ENCODE results near the gene RAC3. TPM values are rescaled to one million over a fixed set of nuclear protein-coding genes. Genes with fewer than 3 reads are reported as not detected.

Gene RAC3
- total and polyA plus RNA-seq, 2 experiments from 2014 or later, result 1.3 to 7.9 TPM

- H3K4me2 ChIP-seq (ENCODE audit: unreplicated experiment), result no peak overlapping the region
- TF ChIP-seq EZH2phosphoT487 (IDR thresholded peaks at IDR 0.05; ENCODE audit: insufficient read depth, low read depth) (no peak), EZH2 (IDR thresholded peaks at IDR 0.05; ENCODE audit: insufficient read depth, poor library complexity, severe bottlenecking) (no peak)
- no peak for DNase-seq
- 95 to 96% methylated on average over 14 to 22 of the region's 22 CpGs for WGBS, 2 experiments (ENCODE audit: low coverage in 1 of 2, low lambda C conversion rate in 2 of 2, missing lambda C conversion rate in 2 of 2)
- H3K4me1 ChIP-seq (ENCODE audit: insufficient read depth), result no peaks in the 10 kb centered on the region
- no peaks in the 10 kb centered on the region for H3F3A ChIP-seq (ENCODE audit: insufficient read depth)
- no peak overlapping the region for H3K4me3 ChIP-seq
- H3K27me3 ChIP-seq (replicated peaks; ENCODE audit: insufficient read depth), result no peaks in the 10 kb centered on the region
- H4K20me1 ChIP-seq (ENCODE audit: insufficient read depth), result no peaks in the 10 kb centered on the region
- no peak overlapping the region for H3K9ac ChIP-seq
- H3K9me3 ChIP-seq (ENCODE audit: low read depth), result no peaks in the 10 kb centered on the region
- H3K27ac ChIP-seq, result no peak overlapping the region
- no peaks in the 10 kb centered on the region for H3K79me2 ChIP-seq (ENCODE audit: insufficient read depth)
- in situ Hi-C loops (cut with MboI), result no loop called here
- H3K9me2 ChIP-seq (ENCODE audit: insufficient read depth), result no peaks in the 10 kb centered on the region
- H2AFZ ChIP-seq, result no peak overlapping the region
- H3K36me3 ChIP-seq (ENCODE audit: low read depth), result no peaks in the 10 kb centered on the region
These were observed 50.5 kb downstream of the RAC3 start for GRCh38 chr17:82081966-82082365.

GRCh38 chr17:82082456-82082855 lies 51.0 kb downstream of the RAC3 start:
- in situ Hi-C loops (cut with MboI), result no loop called here
- Histone ChIP-seq H3F3A (ENCODE audit: insufficient read depth) (no peaks in the 10 kb centered on the region), H3K27ac (no peak overlapping the region), H4K20me1 (ENCODE audit: insufficient read depth) (no peaks in the 10 kb centered on the region), H3K9me2 (ENCODE audit: insufficient read depth) (no peaks in the 10 kb centered on the region), H3K4me2 (ENCODE audit: unreplicated experiment) (no peak overlapping the region), H2AFZ (no peak overlapping the region), H3K4me3 (no peak overlapping the region), H3K79me2 (ENCODE audit: insufficient read depth) (no peaks in the 10 kb centered on the region), H3K27me3 (replicated peaks; ENCODE audit: insufficient read depth) (no peaks in the 10 kb centered on the region), H3K36me3 (ENCODE audit: low read depth) (no peaks in the 10 kb centered on the region), H3K9me3 (ENCODE audit: low read depth) (no peaks in the 10 kb centered on the region), H3K4me1 (ENCODE audit: insufficient read depth) (no peaks in the 10 kb centered on the region), H3K9ac (no peak overlapping the region)
- WGBS, 2 experiments (ENCODE audit: low coverage in 1 of 2, low lambda C conversion rate in 2 of 2, missing lambda C conversion rate in 2 of 2), result 93 to 94% methylated on average over 16 to 19 of the region's 19 CpGs
- no peak for TF ChIP-seq EZH2phosphoT487 (IDR thresholded peaks at IDR 0.05; ENCODE audit: insufficient read depth, low read depth)
- no peak for TF ChIP-seq EZH2 (IDR thresholded peaks at IDR 0.05; ENCODE audit: insufficient read depth, poor library complexity, severe bottlenecking)
- no peak for DNase-seq

GRCh38 chr17:82083009-82083408 lies 51.5 kb downstream of the RAC3 start:
- no peaks in the 10 kb centered on the region for H3F3A ChIP-seq (ENCODE audit: insufficient read depth)
- H3K9ac ChIP-seq, result no peak overlapping the region
- H4K20me1 ChIP-seq (ENCODE audit: insufficient read depth), result no peaks in the 10 kb centered on the region
- H3K9me2 ChIP-seq (ENCODE audit: insufficient read depth), result no peaks in the 10 kb centered on the region
- H2AFZ ChIP-seq, result no peak overlapping the region
- in situ Hi-C loops (cut with MboI), result no loop called here
- TF ChIP-seq EZH2phosphoT487 (IDR thresholded peaks at IDR 0.05; ENCODE audit: insufficient read depth, low read depth) (no peak), EZH2 (IDR thresholded peaks at IDR 0.05; ENCODE audit: insufficient read depth, poor library complexity, severe bottlenecking) (no peak)
- WGBS, 2 experiments (ENCODE audit: low coverage in 1 of 2, low lambda C conversion rate in 2 of 2, missing lambda C conversion rate in 2 of 2), result 96 to 97% methylated on average over 16 to 24 of the region's 24 CpGs
- no peak for DNase-seq
- no peaks in the 10 kb centered on the region for H3K4me1 ChIP-seq (ENCODE audit: insufficient read depth)
- no peaks in the 10 kb centered on the region for H3K27me3 ChIP-seq (replicated peaks; ENCODE audit: insufficient read depth)
- no peak overlapping the region for H3K27ac ChIP-seq
- no peaks in the 10 kb centered on the region for H3K79me2 ChIP-seq (ENCODE audit: insufficient read depth)
- no peaks in the 10 kb centered on the region for H3K9me3 ChIP-seq (ENCODE audit: low read depth)
- no peak overlapping the region for H3K4me2 ChIP-seq (ENCODE audit: unreplicated experiment)
- H3K4me3 ChIP-seq, result no peak overlapping the region
- no peaks in the 10 kb centered on the region for H3K36me3 ChIP-seq (ENCODE audit: low read depth)

Other genes with a start within 250 kb of the RAC3 start
- gene GCGR, start 227.5 kb upstream of the RAC3 start, total RNA-seq (2014; rRNA removed; shearing (Covaris generic)), result not detected in 2 replicates
- gene GCGR, start 227.5 kb upstream of the RAC3 start, polyA plus RNA-seq (2016; fragmentation: Nextera tagmentation; extraction: Ambion mirVana), result not detected in 2 replicates
- 102 and 135 TPM in 2 replicates for gene MCRIP1, start 198.4 kb upstream of the RAC3 start, total RNA-seq (2014; rRNA removed; shearing (Covaris generic))
- gene MCRIP1, start 198.4 kb upstream of the RAC3 start, polyA plus RNA-seq (2016; fragmentation: Nextera tagmentation; extraction: Ambion mirVana), result 145 and 147 TPM in 2 replicates
- not detected in 2 replicates for gene PPP1R27, start 196.6 kb upstream of the RAC3 start, total RNA-seq (2014; rRNA removed; shearing (Covaris generic))
- 0.37 TPM in 1 of 2 replicates, not detected in the other for gene PPP1R27, start 196.6 kb upstream of the RAC3 start, polyA plus RNA-seq (2016; fragmentation: Nextera tagmentation; extraction: Ambion mirVana)
- gene P4HB, start 171.1 kb upstream of the RAC3 start, total RNA-seq (2014; rRNA removed; shearing (Covaris generic)), result 3,203 and 4,003 TPM in 2 replicates
- 1,651 and 1,674 TPM in 2 replicates for gene P4HB, start 171.1 kb upstream of the RAC3 start, polyA plus RNA-seq (2016; fragmentation: Nextera tagmentation; extraction: Ambion mirVana)
- 193 and 208 TPM in 2 replicates for gene ARHGDIA, start 160.3 kb upstream of the RAC3 start, total RNA-seq (2014; rRNA removed; shearing (Covaris generic))
- gene ARHGDIA, start 160.3 kb upstream of the RAC3 start, polyA plus RNA-seq (2016; fragmentation: Nextera tagmentation; extraction: Ambion mirVana), result 310 and 313 TPM in 2 replicates
- 80.6 and 100 TPM in 2 replicates for gene ALYREF, start 140.1 kb upstream of the RAC3 start, total RNA-seq (2014; rRNA removed; shearing (Covaris generic))
- 6.9 and 8.6 TPM in 2 replicates for gene ALYREF, start 140.1 kb upstream of the RAC3 start, polyA plus RNA-seq (2016; fragmentation: Nextera tagmentation; extraction: Ambion mirVana)
- 175 and 179 TPM in 2 replicates for gene ANAPC11, start 140.0 kb upstream of the RAC3 start, total RNA-seq (2014; rRNA removed; shearing (Covaris generic))
- 428 and 436 TPM in 2 replicates for gene ANAPC11, start 140.0 kb upstream of the RAC3 start, polyA plus RNA-seq (2016; fragmentation: Nextera tagmentation; extraction: Ambion mirVana)
- 2.4 TPM in 2 replicates for gene NPB, start 129.4 kb upstream of the RAC3 start, total RNA-seq (2014; rRNA removed; shearing (Covaris generic))
- 1.1 and 1.6 TPM in 2 replicates for gene NPB, start 129.4 kb upstream of the RAC3 start, polyA plus RNA-seq (2016; fragmentation: Nextera tagmentation; extraction: Ambion mirVana)
- gene PCYT2, start 120.3 kb upstream of the RAC3 start, total RNA-seq (2014; rRNA removed; shearing (Covaris generic)), result 34.7 and 36.9 TPM in 2 replicates
- gene PCYT2, start 120.3 kb upstream of the RAC3 start, polyA plus RNA-seq (2016; fragmentation: Nextera tagmentation; extraction: Ambion mirVana), result 25.6 and 27.6 TPM in 2 replicates
- 13.1 and 14.5 TPM in 2 replicates for gene SIRT7, start 113.5 kb upstream of the RAC3 start, total RNA-seq (2014; rRNA removed; shearing (Covaris generic))
- gene SIRT7, start 113.5 kb upstream of the RAC3 start, polyA plus RNA-seq (2016; fragmentation: Nextera tagmentation; extraction: Ambion mirVana), result 9.3 and 11.4 TPM in 2 replicates
- gene MAFG, start 103.9 kb upstream of the RAC3 start, total RNA-seq (2014; rRNA removed; shearing (Covaris generic)), result 17.7 and 19.8 TPM in 2 replicates
- 5.0 and 6.4 TPM in 2 replicates for gene MAFG, start 103.9 kb upstream of the RAC3 start, polyA plus RNA-seq (2016; fragmentation: Nextera tagmentation; extraction: Ambion mirVana)
- 229 and 279 TPM in 2 replicates for gene PYCR1, start 94.4 kb upstream of the RAC3 start, total RNA-seq (2014; rRNA removed; shearing (Covaris generic))
- 181 and 197 TPM in 2 replicates for gene PYCR1, start 94.4 kb upstream of the RAC3 start, polyA plus RNA-seq (2016; fragmentation: Nextera tagmentation; extraction: Ambion mirVana)
- gene MYADML2, start 84.4 kb upstream of the RAC3 start, total RNA-seq (2014; rRNA removed; shearing (Covaris generic)), result not detected in 2 replicates
- gene MYADML2, start 84.4 kb upstream of the RAC3 start, polyA plus RNA-seq (2016; fragmentation: Nextera tagmentation; extraction: Ambion mirVana), result 0.14 TPM in 1 of 2 replicates, not detected in the other
- gene NOTUM, start 70.5 kb upstream of the RAC3 start, total RNA-seq (2014; rRNA removed; shearing (Covaris generic)), result not detected in 2 replicates
- not detected in 2 replicates for gene NOTUM, start 70.5 kb upstream of the RAC3 start, polyA plus RNA-seq (2016; fragmentation: Nextera tagmentation; extraction: Ambion mirVana)
- 23.4 and 23.5 TPM in 2 replicates for gene ASPSCR1, start 54.0 kb upstream of the RAC3 start, total RNA-seq (2014; rRNA removed; shearing (Covaris generic))
- gene ASPSCR1, start 54.0 kb upstream of the RAC3 start, polyA plus RNA-seq (2016; fragmentation: Nextera tagmentation; extraction: Ambion mirVana), result 20.6 and 22.6 TPM in 2 replicates
- gene CENPX, start 8.8 kb upstream of the RAC3 start, total RNA-seq (2014; rRNA removed; shearing (Covaris generic)), result 43.9 and 68.8 TPM in 2 replicates
- 65.2 and 68.6 TPM in 2 replicates for gene CENPX, start 8.8 kb upstream of the RAC3 start, polyA plus RNA-seq (2016; fragmentation: Nextera tagmentation; extraction: Ambion mirVana)
- gene LRRC45, start 8.4 kb upstream of the RAC3 start, total RNA-seq (2014; rRNA removed; shearing (Covaris generic)), result 14.8 and 15.3 TPM in 2 replicates
- gene LRRC45, start 8.4 kb upstream of the RAC3 start, polyA plus RNA-seq (2016; fragmentation: Nextera tagmentation; extraction: Ambion mirVana), result 4.4 and 4.5 TPM in 2 replicates
- gene DCXR, start 6.0 kb downstream of the RAC3 start, total RNA-seq (2014; rRNA removed; shearing (Covaris generic)), result 75.8 and 83.5 TPM in 2 replicates
- gene DCXR, start 6.0 kb downstream of the RAC3 start, polyA plus RNA-seq (2016; fragmentation: Nextera tagmentation; extraction: Ambion mirVana), result 69.9 and 70.2 TPM in 2 replicates
- gene RFNG, start 20.1 kb downstream of the RAC3 start, total RNA-seq (2014; rRNA removed; shearing (Covaris generic)), result 59.8 and 61.2 TPM in 2 replicates
- gene RFNG, start 20.1 kb downstream of the RAC3 start, polyA plus RNA-seq (2016; fragmentation: Nextera tagmentation; extraction: Ambion mirVana), result 10.6 and 11.8 TPM in 2 replicates
- 130 and 138 TPM in 2 replicates for gene GPS1, start 20.2 kb downstream of the RAC3 start, total RNA-seq (2014; rRNA removed; shearing (Covaris generic))
- 101 and 104 TPM in 2 replicates for gene GPS1, start 20.2 kb downstream of the RAC3 start, polyA plus RNA-seq (2016; fragmentation: Nextera tagmentation; extraction: Ambion mirVana)
- gene DUS1L, start 34.1 kb downstream of the RAC3 start, total RNA-seq (2014; rRNA removed; shearing (Covaris generic)), result 61.2 and 96.4 TPM in 2 replicates
- 13.3 and 27.7 TPM in 2 replicates for gene DUS1L, start 34.1 kb downstream of the RAC3 start, polyA plus RNA-seq (2016; fragmentation: Nextera tagmentation; extraction: Ambion mirVana)
- gene FASN, start 66.6 kb downstream of the RAC3 start, total RNA-seq (2014; rRNA removed; shearing (Covaris generic)), result 33.8 and 38.2 TPM in 2 replicates
- gene FASN, start 66.6 kb downstream of the RAC3 start, polyA plus RNA-seq (2016; fragmentation: Nextera tagmentation; extraction: Ambion mirVana), result 12.7 and 16.3 TPM in 2 replicates
- gene CCDC57, start 181.2 kb downstream of the RAC3 start, total RNA-seq (2014; rRNA removed; shearing (Covaris generic)), result 12.3 and 15.3 TPM in 2 replicates
- gene CCDC57, start 181.2 kb downstream of the RAC3 start, polyA plus RNA-seq (2016; fragmentation: Nextera tagmentation; extraction: Ambion mirVana), result 6.2 and 10.6 TPM in 2 replicates
- 550 and 595 TPM in 2 replicates for gene SLC16A3, start 197.4 kb downstream of the RAC3 start, total RNA-seq (2014; rRNA removed; shearing (Covaris generic))
- 95.5 and 97.7 TPM in 2 replicates for gene SLC16A3, start 197.4 kb downstream of the RAC3 start, polyA plus RNA-seq (2016; fragmentation: Nextera tagmentation; extraction: Ambion mirVana)
- 24.5 and 35.1 TPM in 2 replicates for gene CSNK1D, start 242.0 kb downstream of the RAC3 start, total RNA-seq (2014; rRNA removed; shearing (Covaris generic))
- 102 and 114 TPM in 2 replicates for gene CSNK1D, start 242.0 kb downstream of the RAC3 start, polyA plus RNA-seq (2016; fragmentation: Nextera tagmentation; extraction: Ambion mirVana)

Data from GM23248 (cell line).